HG03432 (cell line): ENCODE data around the gene DNMT3B.
"Not testable (repeated sequence)": the region's sequence is repeated elsewhere in the genome, so short reads cannot be mapped to it uniquely, and the experiment has no call there.

Source experiments
- ATAC-seq: cut with Tn5 transposase; IDR thresholded peaks from one replicate; pipeline ENCODE4 v1.9.1; 2021; ENCODE audit warnings: mild to moderate bottlenecking, moderate library complexity; ENCODE audit not compliant: unreplicated experiment

The DNMT3B gene

GRCh38 chr20:32762754-32763201, 593 bp downstream of the DNMT3B start:
- ATAC-seq = peak; percentile 19

DNA sequence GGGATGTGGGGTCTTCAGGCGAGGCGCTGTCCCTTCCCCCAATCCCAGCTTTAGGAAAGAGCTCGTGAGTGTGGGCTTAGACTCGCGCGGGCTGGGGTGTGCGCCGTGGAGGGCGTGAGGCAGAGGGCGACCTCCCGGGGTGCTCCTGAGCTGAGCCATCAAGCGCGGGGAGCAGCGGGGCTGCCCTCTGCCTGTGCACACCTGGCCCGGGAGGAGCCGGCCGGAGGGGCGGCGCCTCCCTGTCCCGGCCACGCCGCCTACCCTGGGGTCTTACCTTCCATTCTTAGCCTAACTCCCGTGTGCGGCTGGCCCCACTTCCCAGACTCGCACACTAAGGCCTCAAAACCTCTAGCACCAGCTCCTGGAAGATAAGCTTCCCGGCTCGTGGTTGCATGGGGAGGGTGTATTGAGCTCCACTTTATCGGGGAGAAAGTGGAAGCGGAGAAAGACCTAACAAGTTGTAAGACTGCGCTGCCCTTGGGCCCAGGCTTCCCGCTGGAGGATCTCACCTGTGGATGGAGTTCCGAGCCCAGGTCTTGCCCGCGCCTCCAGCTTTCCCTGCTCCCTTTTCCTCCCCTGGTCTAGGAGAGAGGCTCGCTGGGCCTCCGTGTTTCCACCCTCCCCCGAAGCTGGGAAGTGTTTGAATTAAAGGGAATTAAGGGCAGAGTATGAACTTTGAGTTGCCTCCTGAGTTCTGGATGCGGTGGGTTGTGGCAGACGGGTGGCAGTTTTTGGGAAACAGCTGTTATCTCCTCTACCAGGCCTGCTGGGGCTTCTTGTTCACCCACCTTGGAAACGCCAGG, 1.2 kb downstream of the DNMT3B start:
- ATAC-seq = no peak

DNA sequence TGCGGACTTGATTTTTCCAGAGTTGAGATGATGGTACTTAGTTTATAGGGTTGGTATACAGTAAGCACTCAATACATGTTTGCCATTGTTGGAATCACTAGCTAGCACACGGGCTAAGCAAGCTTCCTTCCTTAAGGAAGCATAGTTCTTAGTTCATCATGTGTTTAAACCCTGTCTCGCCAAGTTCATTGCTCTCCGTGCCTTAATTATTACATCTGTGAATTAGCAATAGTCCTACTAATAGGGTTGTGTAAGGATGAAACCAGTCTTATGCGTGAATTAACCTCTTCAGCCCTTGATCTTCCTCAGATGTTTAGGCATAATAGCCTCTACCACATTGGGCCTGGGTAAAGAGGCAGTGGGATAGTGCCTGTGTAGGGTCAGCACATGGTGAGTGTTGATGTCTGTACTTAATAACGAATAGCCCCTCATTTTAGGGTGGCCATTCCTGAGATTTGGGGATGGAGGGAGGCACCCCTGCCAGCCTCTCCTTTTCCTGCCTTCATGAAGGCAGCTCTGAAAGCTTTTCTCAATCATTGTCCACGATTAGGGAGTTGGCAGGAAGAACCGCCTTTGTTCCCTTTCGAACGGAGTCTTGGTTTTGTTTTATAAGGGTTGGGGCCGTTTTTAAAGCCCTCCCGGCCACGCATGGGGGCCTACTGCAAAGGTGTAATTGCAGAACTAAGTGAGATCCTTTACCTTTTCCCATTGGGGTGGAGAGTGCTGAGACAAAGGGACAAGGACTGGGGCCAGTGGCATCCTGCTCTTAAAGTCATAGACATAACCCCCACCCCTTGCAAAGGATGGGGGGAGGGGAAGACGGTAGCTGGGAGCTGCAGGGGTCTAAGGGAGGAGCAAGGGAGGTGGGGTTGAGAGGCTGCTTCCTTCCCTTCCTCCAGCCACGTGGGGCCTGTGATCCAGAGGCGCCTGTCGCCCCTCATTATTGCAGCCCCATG, 2.1 kb downstream of the DNMT3B start:
- no peak for ATAC-seq

GRCh38 chr20:32765230-32765875, 3.2 kb downstream of the DNMT3B start:
- not testable (repeated sequence) for ATAC-seq

DNA sequence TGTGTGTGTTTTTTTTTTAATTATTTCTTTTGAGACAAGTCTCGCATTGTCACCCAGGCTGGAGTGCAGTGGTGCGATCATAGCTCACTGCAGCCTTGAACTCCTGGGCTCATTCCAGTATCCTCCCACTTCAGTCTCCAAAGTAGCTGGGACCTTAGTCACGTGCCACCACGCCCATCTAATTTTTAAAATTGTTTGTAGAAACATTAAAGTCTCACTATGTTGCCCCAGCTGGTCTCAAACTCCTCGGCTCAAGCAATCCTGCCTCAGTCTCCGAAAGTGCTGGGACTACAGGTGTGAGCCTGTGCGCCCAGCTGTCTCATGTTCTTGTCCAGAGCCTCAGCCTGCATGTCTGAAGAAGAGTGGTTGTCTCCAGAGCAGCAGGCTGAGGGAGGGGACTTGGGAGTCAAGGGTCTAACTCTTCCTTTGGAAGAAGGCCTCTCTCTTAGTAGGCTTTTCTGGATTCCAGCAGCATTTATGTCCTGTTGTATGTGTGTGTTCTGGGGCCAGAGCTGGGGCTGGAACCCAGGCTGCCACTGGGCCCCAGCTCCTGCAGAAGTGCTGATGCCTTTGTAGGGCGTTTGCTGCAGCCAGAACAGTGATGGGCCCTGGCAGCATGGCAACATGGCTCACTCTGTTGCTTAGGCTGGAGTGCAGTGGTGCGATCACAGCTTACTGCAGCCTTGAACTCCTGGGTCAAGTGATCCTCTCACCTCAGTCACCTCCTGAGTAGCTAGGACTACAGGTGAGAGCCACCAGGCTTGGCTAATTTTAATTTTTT, 5.4 kb downstream of the DNMT3B start:
- ATAC-seq = no peak

DNA sequence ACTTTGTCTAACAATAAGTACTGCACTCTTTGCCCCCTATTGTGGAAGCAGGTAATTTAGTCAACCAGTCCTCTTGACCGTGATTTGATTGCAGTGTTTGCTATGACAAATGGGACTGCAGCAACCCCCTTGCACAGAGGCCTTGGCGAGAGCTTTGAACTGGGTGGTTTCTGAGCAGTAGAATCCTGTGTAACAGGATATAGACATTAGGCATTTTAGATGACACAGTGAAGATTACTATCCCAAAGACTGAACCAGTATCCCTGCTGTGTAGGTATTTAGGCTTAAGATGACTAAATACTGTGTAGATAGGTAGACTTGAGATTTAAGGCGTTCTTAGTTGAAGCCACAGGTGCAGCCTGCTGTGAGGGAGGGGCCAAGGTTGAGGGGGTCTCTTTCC, 9.9 kb downstream of the DNMT3B start:
- ATAC-seq = no peak

- no peak for ATAC-seq
Observed at GRCh38 chr20:32773223-32773622, 11.0 kb downstream of the DNMT3B start.

GRCh38 chr20:32773855-32774254, 11.7 kb downstream of the DNMT3B start:
- ATAC-seq = no peak

DNA sequence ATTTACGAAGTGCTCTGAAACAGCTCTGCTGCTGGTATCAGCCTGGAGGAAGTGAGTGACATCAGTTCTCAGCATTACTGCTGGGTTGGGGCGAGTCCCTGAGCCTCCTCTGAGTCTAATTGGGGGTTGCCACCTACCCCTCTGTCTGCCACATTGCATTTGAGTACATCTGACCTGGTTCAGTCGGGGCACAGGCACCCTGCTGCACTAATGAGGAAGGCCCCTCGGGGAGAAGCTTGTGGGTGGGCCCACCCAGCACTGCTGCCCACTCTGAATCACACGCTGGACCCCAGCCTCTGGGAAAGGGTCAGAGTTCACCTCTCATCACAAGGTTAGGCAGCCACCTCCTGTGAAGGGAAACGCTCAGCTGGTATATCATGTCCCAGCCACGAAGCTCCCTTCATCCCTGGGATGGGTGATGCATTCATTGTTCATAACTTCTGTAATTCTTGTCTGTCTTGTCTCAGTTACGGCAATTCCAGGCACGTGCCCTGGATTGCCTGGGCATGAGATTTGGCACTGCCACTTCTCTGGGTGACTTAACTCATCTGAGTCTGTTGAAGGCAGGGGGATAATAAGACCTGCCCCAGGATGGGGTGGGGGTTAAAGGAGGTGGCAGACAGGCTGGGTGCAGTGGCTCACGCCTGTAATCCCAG, 13.3 kb downstream of the DNMT3B start:
- ATAC-seq = no peak

GRCh38 chr20:32777177-32777956, 15.2 kb downstream of the DNMT3B start:
- ATAC-seq = no peak

DNA sequence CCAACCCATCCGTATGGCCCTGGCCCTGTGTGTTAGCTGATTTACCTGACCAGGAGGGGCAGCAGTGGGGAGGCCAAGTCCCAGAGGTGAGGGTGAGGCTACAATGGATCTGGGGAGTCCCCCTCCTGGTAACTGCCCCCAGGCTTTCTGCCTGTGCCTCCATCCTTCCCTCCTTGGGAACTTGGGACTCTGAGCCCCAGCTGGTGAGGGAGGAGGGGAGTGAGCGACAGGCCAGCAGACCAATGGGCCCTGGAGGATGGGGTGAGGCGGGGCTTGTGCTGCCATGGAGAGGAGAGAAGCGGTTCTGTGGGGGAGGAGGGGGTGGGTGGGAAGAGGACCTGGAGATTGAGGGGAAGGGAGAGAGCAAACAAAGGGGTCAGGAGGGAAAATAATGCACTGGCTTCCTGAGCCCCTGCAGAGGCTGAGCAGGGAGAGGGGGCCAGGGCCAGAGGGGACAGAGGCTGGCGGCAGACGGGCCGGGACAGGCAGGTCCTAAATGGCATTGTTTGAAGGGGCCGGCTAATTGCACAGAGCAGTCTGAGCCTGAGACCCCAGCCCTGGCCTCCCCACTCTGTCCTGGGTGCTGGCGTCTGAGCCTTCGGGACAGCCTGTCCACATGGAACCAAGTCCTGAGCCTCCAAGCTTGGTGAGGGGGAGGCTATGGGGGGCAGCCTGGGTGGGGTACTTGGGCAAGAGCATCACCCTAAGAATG, 17.5 kb downstream of the DNMT3B start:
- no peak for ATAC-seq

DNA sequence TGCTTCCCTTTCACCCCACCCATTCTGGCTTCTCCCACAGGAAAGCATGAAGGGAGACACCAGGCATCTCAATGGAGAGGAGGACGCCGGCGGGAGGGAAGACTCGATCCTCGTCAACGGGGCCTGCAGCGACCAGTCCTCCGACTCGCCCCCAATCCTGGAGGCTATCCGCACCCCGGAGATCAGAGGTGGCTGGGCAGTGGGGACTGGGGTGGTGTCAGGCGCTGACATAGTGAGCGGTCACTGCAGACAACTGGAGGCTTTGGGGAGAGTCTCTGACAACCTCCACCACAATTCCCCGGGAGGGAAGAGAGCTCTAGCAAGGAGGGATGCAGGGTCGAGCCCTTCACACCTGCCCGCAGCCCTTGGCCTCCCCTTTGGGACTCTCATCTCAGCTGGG, 18.1 kb downstream of the DNMT3B start:
- ATAC-seq = no peak

DNA sequence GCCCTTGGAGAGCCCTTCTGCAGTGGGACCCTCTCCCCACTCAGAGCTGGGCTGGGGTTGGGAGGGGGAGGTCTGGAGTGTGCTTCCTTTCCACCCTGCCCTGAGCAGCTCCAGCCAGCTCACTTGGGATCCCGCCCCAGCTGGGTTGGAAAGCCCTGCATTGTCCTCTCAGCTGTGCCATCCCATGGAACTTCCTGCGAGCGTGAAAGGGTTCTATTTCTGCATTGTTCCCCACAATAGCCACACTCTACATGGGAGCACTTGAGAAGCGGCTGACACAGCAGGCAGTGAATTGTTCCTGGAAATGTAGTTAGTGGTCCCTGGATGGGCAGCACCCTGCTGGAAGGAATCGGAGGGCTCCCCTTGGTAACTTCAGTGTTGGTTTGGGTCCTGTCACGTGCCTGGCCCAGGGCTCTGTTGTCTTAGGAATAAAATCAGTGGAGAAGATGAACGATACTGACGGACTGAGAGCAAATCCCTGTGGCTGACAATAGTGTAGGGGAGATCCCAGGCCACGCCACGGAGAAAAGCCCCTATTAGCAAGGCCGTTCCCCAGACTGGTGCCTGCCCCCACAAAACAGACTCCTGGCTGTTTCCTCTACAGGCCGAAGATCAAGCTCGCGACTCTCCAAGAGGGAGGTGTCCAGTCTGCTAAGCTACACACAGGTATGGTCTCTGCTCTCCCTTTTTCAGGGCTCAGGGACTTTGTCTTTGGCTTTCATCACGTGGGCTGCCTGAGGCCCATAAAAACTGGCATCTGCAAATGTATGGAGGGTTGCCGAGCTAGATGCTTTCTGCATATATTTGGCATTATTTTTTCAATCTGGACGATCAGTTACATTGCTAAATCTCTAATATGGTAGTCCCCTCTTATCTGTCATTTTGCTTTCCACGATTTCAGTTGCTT, 18.8 kb downstream of the DNMT3B start:
- ATAC-seq = no peak

GRCh38 chr20:32784369-32785080, 22.3 kb downstream of the DNMT3B start:
- no peak for ATAC-seq

- no peak for ATAC-seq
Observed at GRCh38 chr20:32786059-32786760, 24.0 kb downstream of the DNMT3B start.

- no peak for ATAC-seq
Observed at GRCh38 chr20:32787168-32787567, 25.0 kb downstream of the DNMT3B start.
